Measurements from ENCODE around the gene GRIK3.

- TF ChIP-seq TARDBP (IDR thresholded peaks at IDR 0.05): no peak
- TF ChIP-seq FOXK2 (IDR thresholded peaks at IDR 0.05): no peak
- TF ChIP-seq CTBP1 (IDR thresholded peaks at IDR 0.05; ENCODE audit: borderline replicate concordance): no peak
- no peak for TF ChIP-seq BHLHE40 (IDR thresholded peaks at IDR 0.05; ENCODE audit: borderline replicate concordance)
- no peak for TF ChIP-seq PKNOX1 (IDR thresholded peaks at IDR 0.05)
- TF ChIP-seq ARNT (IDR thresholded peaks at IDR 0.05): no peak
These were observed 153.3 kb downstream of the GRIK3 start for GRCh38 chr1:36881068-36881405.

Measured in HEK293T (cell line).